T-helper 1 cell treated with Interleukin-12 subunit alpha and Interleukin-12 subunit beta and Interleukin-4 antibody, amounts not matched to agents 30 μg/mL and 1 μg/mL, for 36 hours (primary cell): ENCODE results near the gene THADA.
"Not testable (repeated sequence)": the region's sequence is repeated elsewhere in the genome, so short reads cannot be mapped to it uniquely, and the experiment has no call there.

Source experiments
- H3K27ac Mint-ChIP-seq: one replicate; pipeline ENCODE4 v1.8.0; 2021; ENCODE audit warnings: mild to moderate bottlenecking, mixed read lengths
- H3K27me3 Mint-ChIP-seq: one replicate; pipeline ENCODE4 v1.8.0; 2021; ENCODE audit warnings: low read depth, mixed read lengths
- H3K36me3 Mint-ChIP-seq: one replicate; pipeline ENCODE4 v1.8.0; 2021; ENCODE audit warnings: low read depth, mixed read lengths
- H3K4me1 Mint-ChIP-seq: one replicate; pipeline ENCODE4 v1.8.0; 2021; ENCODE audit warnings: low read depth, mixed read lengths
- H3K4me3 Mint-ChIP-seq: one replicate; pipeline ENCODE4 v1.8.0; 2021; ENCODE audit warnings: mild to moderate bottlenecking, moderate library complexity, mixed read lengths
- H3K9me3 Mint-ChIP-seq: one replicate; pipeline ENCODE4 v1.8.0; 2021; ENCODE audit warnings: mixed read lengths

Gene THADA

GRCh38 chr2:43298500-43298899 is 297.3 kb downstream of the THADA start:
- Mint-ChIP-seq H3K27ac (no peak overlapping the region), H3K36me3 (peaks cover 2% of the 10 kb centered on the region), H3K4me1 (peaks cover 25% of the 10 kb centered on the region), H3K4me3 (no peak overlapping the region), H3K9me3 (no peaks in the 10 kb centered on the region), H3K27me3 (no peaks in the 10 kb centered on the region)

- not testable (repeated sequence) for H3K27me3 Mint-ChIP-seq, H3K9me3 Mint-ChIP-seq, H3K36me3 Mint-ChIP-seq, H3K27ac Mint-ChIP-seq, H3K4me3 Mint-ChIP-seq
- H3K4me1 Mint-ChIP-seq, result peaks cover 26% of the 10 kb centered on the region
Measured at GRCh38 chr2:43297740-43298139, 298.1 kb downstream of the THADA start.

- Mint-ChIP-seq H3K4me1 (peaks cover 26% of the 10 kb centered on the region), H3K9me3 (no peaks in the 10 kb centered on the region), H3K27me3 (no peaks in the 10 kb centered on the region), H3K27ac (peak overlapping the region; percentile 46), H3K4me3 (no peak overlapping the region), H3K36me3 (peaks cover 25% of the 10 kb centered on the region)
Measured at GRCh38 chr2:43294973-43295603, 300.8 kb downstream of the THADA start.

- Mint-ChIP-seq H3K4me3 (peak overlapping the region; percentile 16), H3K27me3 (no peaks in the 10 kb centered on the region), H3K4me1 (peaks cover 26% of the 10 kb centered on the region), H3K27ac (peak overlapping the region; percentile 77), H3K9me3 (no peaks in the 10 kb centered on the region), H3K36me3 (peaks cover 25% of the 10 kb centered on the region)
Measured at GRCh38 chr2:43293744-43294695, 301.8 kb downstream of the THADA start.

- Mint-ChIP-seq H3K27me3 (no peaks in the 10 kb centered on the region), H3K4me1 (peaks cover 26% of the 10 kb centered on the region), H3K9me3 (no peaks in the 10 kb centered on the region), H3K27ac (peak overlapping the region; percentile 77), H3K36me3 (peaks cover 28% of the 10 kb centered on the region), H3K4me3 (no peak overlapping the region)
Measured at GRCh38 chr2:43292851-43293743, 302.7 kb downstream of the THADA start.

GRCh38 chr2:43292297-43292696 is 303.5 kb downstream of the THADA start:
- Mint-ChIP-seq H3K27me3 (no peaks in the 10 kb centered on the region), H3K27ac (no peak overlapping the region), H3K36me3 (peaks cover 34% of the 10 kb centered on the region), H3K4me3 (no peak overlapping the region), H3K9me3 (no peaks in the 10 kb centered on the region), H3K4me1 (peaks cover 26% of the 10 kb centered on the region)

GRCh38 chr2:43289331-43289730 is 306.5 kb downstream of the THADA start:
- H3K27ac Mint-ChIP-seq, result no peak overlapping the region
- H3K4me1 Mint-ChIP-seq, result peaks cover 19% of the 10 kb centered on the region
- no peaks in the 10 kb centered on the region for H3K27me3 Mint-ChIP-seq
- peaks cover 26% of the 10 kb centered on the region for H3K9me3 Mint-ChIP-seq
- H3K36me3 Mint-ChIP-seq, result peaks cover 62% of the 10 kb centered on the region
- no peak overlapping the region for H3K4me3 Mint-ChIP-seq

GRCh38 chr2:43288417-43289305 is 307.2 kb downstream of the THADA start:
- Mint-ChIP-seq H3K27ac (no peak overlapping the region), H3K9me3 (peaks cover 32% of the 10 kb centered on the region), H3K27me3 (no peaks in the 10 kb centered on the region), H3K4me3 (no peak overlapping the region), H3K4me1 (peaks cover 12% of the 10 kb centered on the region), H3K36me3 (peaks cover 66% of the 10 kb centered on the region)

- Mint-ChIP-seq H3K36me3 (peaks cover 76% of the 10 kb centered on the region), H3K4me1 (peaks cover 5% of the 10 kb centered on the region), H3K4me3 (no peak overlapping the region), H3K27me3 (no peaks in the 10 kb centered on the region), H3K9me3 (peaks cover 47% of the 10 kb centered on the region), H3K27ac (no peak overlapping the region)
Measured at GRCh38 chr2:43285987-43286386, 309.9 kb downstream of the THADA start.

- Mint-ChIP-seq H3K27ac (no peak overlapping the region), H3K4me1 (peaks cover 3% of the 10 kb centered on the region), H3K27me3 (no peaks in the 10 kb centered on the region), H3K4me3 (no peak overlapping the region), H3K9me3 (peaks cover 47% of the 10 kb centered on the region), H3K36me3 (peaks cover 73% of the 10 kb centered on the region)
Measured at GRCh38 chr2:43284967-43285366, 310.9 kb downstream of the THADA start.

GRCh38 chr2:43284347-43284746 is 311.5 kb downstream of the THADA start:
- H3K9me3 Mint-ChIP-seq, result peaks cover 47% of the 10 kb centered on the region
- H3K4me1 Mint-ChIP-seq, H3K27me3 Mint-ChIP-seq, H3K27ac Mint-ChIP-seq, H3K4me3 Mint-ChIP-seq: not testable (repeated sequence)
- H3K36me3 Mint-ChIP-seq, result peaks cover 73% of the 10 kb centered on the region

- Mint-ChIP-seq H3K4me3 (no peak overlapping the region), H3K36me3 (peaks cover 65% of the 10 kb centered on the region), H3K4me1 (peaks cover 3% of the 10 kb centered on the region), H3K27me3 (no peaks in the 10 kb centered on the region), H3K9me3 (peaks cover 38% of the 10 kb centered on the region), H3K27ac (no peak overlapping the region)
Measured at GRCh38 chr2:43280994-43281393, 314.8 kb downstream of the THADA start.

- Mint-ChIP-seq H3K27ac (no peak overlapping the region), H3K36me3 (peaks cover 50% of the 10 kb centered on the region), H3K4me1 (peaks cover 3% of the 10 kb centered on the region), H3K4me3 (no peak overlapping the region), H3K9me3 (peaks cover 21% of the 10 kb centered on the region), H3K27me3 (no peaks in the 10 kb centered on the region)
Measured at GRCh38 chr2:43279317-43279840, 316.5 kb downstream of the THADA start.
